ENCODE measurements around the gene BMPR1A.

DNA sequence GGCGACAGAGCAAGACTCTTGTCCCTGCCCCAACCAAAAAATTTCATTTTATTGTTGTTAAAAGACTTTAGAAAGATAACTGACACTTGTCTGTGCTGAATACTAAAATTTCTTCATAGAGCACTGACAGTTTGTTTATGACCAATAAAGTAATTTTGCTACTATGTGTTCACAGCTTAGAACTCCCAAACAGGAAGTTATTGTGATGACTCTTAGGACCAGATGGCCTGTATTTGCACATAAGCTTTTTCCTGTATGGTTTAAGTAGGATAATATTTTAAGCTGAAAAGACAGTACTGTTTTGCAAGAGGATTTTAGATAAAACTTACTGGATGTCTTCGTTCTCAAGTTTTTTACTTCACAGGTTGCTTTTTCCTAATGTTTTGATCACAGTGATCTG, 120.3 kb downstream of the BMPR1A start:
- TF ChIP-seq, protein P1, sequence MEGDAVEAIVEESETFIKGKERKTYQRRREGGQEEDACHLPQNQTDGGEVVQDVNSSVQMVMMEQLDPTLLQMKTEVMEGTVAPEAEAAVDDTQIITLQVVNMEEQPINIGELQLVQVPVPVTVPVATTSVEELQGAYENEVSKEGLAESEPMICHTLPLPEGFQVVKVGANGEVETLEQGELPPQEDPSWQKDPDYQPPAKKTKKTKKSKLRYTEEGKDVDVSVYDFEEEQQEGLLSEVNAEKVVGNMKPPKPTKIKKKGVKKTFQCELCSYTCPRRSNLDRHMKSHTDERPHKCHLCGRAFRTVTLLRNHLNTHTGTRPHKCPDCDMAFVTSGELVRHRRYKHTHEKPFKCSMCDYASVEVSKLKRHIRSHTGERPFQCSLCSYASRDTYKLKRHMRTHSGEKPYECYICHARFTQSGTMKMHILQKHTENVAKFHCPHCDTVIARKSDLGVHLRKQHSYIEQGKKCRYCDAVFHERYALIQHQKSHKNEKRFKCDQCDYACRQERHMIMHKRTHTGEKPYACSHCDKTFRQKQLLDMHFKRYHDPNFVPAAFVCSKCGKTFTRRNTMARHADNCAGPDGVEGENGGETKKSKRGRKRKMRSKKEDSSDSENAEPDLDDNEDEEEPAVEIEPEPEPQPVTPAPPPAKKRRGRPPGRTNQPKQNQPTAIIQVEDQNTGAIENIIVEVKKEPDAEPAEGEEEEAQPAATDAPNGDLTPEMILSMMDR (conservative IDR thresholded peaks at IDR 0.05; ENCODE audit: low read length): no peak
- TF ChIP-seq EZH2phosphoT487 (IDR thresholded peaks at IDR 0.05; ENCODE audit: borderline replicate concordance, low read depth, low read length): no peak

All from OCI-LY7 (cell line).